Measurements from ENCODE around the gene ERI2.
A peak's percentile ranks its signal among the peaks of the same experiment; 100 is the strongest.

ERI2 gene, protein sequence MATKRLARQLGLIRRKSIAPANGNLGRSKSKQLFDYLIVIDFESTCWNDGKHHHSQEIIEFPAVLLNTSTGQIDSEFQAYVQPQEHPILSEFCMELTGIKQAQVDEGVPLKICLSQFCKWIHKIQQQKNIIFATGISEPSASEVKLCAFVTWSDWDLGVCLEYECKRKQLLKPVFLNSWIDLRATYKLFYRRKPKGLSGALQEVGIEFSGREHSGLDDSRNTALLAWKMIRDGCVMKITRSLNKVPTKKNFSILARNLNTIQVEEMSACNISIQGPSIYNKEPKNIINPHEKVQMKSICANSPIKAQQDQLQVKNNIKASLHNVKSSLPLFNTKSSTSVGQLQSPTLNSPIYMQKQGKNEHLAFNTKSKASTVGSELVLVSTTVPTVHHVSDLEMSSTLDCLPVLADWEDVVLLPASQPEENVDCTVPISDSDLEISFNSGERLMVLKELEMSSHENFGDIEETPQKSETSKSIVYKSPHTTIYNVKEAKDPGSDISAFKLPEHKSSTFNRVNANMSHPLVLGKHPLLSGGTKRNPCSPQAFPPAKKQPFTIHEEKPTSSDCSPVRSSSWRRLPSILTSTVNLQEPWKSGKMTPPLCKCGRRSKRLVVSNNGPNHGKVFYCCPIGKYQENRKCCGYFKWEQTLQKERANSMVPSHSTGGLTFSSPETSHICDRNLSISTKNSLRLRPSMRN

DNA sequence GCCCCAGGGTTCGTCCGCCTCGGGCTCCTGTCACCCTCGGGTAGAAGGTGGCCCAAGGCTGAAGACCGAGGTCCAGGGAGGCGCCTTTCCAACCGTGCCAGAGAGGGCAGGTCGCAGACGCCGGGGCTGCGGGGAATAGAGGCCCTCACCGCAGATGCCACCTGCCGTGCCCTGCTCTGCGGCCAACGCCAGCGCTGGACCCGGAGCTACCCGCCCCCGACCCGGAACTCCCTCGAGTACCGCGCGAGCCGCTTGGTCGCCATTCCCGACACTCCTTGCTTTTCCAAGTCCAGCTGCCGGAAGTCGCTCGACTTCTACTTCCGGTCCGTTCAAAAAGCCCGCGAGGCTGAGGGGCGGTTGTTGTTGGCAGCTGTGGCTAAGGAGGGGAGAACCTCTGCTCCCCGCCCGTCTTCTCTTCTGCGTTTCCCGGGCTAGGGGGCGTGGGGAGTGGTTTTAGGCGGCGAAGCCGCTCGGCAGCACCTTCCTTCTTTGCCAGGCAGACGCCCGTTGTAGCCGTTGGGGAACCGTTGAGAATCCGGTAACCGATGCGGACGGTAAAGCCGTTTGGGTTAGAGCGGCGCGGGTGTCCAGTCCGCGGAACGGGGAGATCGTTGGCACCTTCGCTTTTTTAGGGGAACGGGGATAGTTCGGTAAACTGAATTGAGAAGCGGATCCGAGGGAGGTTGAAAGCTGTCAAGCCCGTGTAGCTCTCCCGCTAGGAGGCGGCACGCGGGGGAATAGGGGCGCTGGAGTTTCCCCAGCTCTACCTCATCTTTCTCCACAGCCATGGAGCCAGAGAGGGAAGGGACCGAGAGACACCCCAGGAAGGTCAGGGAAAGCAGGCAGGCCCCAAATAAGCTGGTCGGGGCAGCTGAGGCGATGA lies at the start of gene ERI2, which contains the start of gene REXO5:
TSS of gene ERI2 (minus strand) at position 305 of the 883 bp plus-strand sequence. CDS start at position 263, 42 bp downstream.
TSS of gene REXO5 (plus strand) at position 360 of the 883 bp plus-strand sequence. CDS start at position 787, 427 bp downstream.
- peak within 1 kb of the TSS; percentile 96 for H3K4me3 Mint-ChIP-seq
- no peaks in the 10 kb centered on the region for H3K9me3 Mint-ChIP-seq (ENCODE audit: low read depth)
- H3K27ac Mint-ChIP-seq: peak within 1 kb of the TSS; percentile 90
- H3K36me3 Mint-ChIP-seq: no peaks in the 10 kb centered on the region
- H3K4me1 Mint-ChIP-seq (ENCODE audit: low read depth): peaks cover 15% of the 10 kb centered on the region
- no peaks in the 10 kb centered on the region for H3K27me3 Mint-ChIP-seq

DNA sequence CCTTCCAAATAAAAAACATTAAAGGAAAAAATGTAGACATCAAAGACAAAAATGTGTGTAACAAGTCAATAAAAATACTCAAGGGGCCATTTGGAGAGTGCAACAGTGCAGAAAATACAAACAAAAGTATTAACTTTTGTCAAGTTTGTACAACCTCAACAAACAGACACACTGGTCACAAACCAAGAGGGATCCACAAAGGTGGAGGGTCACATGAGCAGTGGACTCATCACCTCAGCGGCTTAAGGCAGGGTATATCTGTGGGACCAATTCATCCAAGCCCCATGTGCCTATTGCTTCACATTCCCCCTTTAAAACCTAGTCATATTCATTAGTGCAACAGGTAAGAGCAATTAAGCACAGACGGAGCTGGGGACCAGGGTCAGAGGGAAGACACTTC lies 48.7 kb upstream of the ERI2 start:
- Mint-ChIP-seq H3K4me1 (ENCODE audit: low read depth) (peaks cover 2% of the 10 kb centered on the region), H3K4me3 (no peak overlapping the region), H3K36me3 (peaks cover 5% of the 10 kb centered on the region), H3K27me3 (no peaks in the 10 kb centered on the region), H3K9me3 (ENCODE audit: low read depth) (no peaks in the 10 kb centered on the region), H3K27ac (no peak overlapping the region)

DNA sequence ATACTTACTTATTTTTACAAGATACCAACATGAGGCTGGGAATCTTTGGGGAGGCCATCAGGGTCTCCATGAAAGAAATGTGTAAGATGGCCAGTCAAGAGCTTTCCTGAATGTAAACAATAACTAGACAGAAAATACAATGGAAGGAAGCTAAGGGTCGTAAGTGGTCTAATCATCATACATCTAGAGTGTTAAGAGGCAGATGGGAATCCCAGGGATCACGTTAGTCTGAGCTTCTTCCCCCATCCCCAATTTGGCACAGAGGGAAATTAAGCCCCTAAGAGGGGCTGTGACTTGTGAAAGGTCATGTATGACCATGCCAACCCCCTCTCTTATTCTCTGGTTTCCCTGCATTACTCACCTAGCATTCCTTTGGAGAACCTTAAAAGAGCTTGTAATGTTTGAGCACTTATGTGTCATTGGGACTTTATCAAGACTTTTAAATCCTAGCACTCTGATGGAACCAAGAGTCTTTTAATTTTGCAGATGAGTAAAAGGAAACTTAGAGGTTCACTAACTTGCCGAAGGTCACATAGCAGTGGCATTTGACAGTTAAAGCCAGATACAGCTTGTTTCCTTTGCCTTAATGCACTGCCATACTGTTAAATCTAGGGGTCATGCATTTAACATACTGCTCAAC lies 47.8 kb upstream of the ERI2 start:
- Mint-ChIP-seq H3K4me1 (ENCODE audit: low read depth) (peaks cover 2% of the 10 kb centered on the region), H3K4me3 (no peak overlapping the region), H3K27ac (no peak overlapping the region), H3K36me3 (no peaks in the 10 kb centered on the region), H3K9me3 (ENCODE audit: low read depth) (no peaks in the 10 kb centered on the region), H3K27me3 (no peaks in the 10 kb centered on the region)

DNA sequence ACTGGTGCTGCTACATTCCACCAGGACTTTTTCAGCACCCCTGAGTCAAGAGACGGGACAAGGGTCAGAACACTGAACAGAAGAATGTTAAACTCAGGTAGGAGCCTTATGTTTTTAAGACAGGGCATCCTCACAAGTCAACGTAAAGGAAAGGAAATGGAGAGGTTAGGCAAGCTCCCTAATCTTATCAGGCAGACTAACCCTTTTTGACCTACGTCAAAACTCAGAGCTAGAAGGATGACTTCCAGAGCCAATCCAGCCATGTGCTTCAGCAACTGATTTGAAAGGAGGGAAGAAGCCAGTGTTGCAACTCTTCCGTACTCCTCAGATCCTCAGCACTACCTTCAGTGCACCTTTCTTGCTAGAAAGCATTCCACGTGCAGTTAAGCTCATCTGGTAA lies 46.9 kb upstream of the ERI2 start:
- Mint-ChIP-seq H3K4me1 (ENCODE audit: low read depth) (peaks cover 2% of the 10 kb centered on the region), H3K27me3 (no peaks in the 10 kb centered on the region), H3K36me3 (no peaks in the 10 kb centered on the region), H3K9me3 (ENCODE audit: low read depth) (no peaks in the 10 kb centered on the region), H3K4me3 (no peak overlapping the region), H3K27ac (no peak overlapping the region)

DNA sequence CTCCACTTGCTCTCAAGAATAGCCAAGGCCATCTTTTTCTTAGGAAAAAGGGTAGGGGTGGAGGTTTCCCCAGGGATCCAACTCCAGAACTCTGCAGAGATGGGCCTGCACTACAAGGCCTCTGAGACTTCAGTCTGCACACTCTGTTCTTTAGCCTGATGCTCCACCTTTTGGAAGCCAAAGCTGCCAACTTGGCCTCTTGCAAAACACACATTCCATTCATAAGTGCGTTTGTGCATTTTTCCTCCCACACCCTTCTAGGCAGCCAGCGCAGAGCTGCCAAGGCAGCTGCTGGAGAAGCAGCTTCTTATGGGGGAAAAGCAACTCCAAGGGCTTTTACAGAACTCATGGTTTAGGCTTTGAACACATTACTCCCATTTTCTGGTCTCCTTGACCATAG lies 45.3 kb upstream of the ERI2 start:
- Mint-ChIP-seq H3K9me3 (ENCODE audit: low read depth) (no peaks in the 10 kb centered on the region), H3K27ac (no peak overlapping the region), H3K4me1 (ENCODE audit: low read depth) (peaks cover 2% of the 10 kb centered on the region), H3K36me3 (no peaks in the 10 kb centered on the region), H3K4me3 (no peak overlapping the region), H3K27me3 (no peaks in the 10 kb centered on the region)

DNA sequence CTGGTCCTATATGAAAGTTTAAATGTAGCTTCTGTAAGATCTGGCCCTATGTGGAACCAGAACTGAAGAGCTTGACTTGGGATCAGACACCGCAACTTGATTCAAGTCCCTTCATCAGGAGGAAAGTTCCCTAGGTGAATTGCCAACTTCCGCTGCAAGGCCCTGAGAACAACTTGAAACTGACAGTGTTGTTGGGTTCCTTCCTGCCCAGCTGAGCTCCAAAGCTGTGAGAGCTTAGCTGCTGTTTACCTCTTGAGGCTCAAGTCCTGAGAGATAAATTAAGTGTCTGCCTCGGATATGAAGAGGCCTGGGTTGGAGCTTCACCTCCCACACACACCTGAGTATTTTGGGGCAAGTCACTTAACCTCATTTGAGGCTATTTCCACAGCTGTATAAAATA lies 44.7 kb upstream of the ERI2 start:
- Mint-ChIP-seq H3K4me3 (no peak overlapping the region), H3K4me1 (ENCODE audit: low read depth) (peaks cover 2% of the 10 kb centered on the region), H3K27me3 (no peaks in the 10 kb centered on the region), H3K9me3 (ENCODE audit: low read depth) (no peaks in the 10 kb centered on the region), H3K27ac (no peak overlapping the region), H3K36me3 (no peaks in the 10 kb centered on the region)

DNA sequence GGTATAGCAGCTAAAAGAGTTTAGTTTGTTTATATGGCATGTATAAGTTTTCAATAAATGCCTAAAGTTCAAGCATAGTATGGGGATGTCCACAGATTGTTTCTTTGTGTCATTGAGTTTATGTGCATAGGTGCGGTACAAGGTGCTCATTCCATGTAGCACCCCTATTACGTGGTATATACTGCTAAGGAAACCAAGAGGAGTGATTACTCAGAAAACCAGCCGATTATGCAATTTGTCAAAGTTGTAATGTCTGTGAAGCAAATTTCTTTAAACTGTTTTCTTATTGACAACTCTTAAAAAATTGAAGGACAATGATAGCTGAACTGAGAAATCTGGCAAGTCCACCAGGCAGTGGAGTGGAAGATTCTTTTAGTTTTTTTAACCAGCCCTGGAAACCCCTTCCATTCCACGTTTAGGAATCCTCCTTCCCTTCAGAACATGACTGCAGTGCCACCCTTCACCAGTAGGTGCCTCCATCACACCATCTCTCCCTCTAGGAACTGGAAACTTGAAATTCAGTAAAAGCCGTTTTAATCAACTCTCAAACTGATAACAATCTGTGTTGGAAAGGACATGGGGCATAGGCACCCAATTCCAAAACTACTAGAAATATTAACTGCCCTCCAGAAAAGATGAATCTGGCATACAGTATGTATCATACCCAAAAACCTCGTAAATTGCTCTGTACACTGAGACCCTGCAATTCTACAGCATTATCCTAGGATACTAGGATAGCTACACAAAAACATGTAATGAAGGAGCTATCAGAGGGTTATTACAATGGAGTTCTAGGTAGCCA lies 43.5 kb upstream of the ERI2 start:
- Mint-ChIP-seq H3K36me3 (no peaks in the 10 kb centered on the region), H3K9me3 (ENCODE audit: low read depth) (no peaks in the 10 kb centered on the region), H3K4me3 (no peak overlapping the region), H3K27me3 (no peaks in the 10 kb centered on the region), H3K4me1 (ENCODE audit: low read depth) (peaks cover 10% of the 10 kb centered on the region), H3K27ac (no peak overlapping the region)

DNA sequence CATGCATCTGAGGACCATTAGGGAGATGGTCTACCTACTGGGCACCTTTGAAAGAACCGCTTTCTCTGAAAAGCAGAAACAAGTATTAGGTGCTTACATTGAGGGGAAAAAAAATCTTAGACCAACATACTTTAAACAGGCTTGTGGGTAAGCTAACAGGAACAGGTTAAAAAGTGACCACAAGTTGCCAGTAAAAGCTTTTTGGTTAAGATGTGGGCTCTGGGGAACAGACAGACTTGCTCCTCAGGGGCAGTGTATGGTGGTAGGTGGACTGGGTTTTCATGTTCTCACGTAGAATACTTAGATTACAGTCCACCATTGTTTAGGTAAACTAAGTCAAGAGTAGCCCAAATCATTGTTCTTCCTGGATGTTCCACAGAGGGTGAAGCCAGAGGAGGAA lies 41.3 kb upstream of the ERI2 start:
- H3K4me1 Mint-ChIP-seq (ENCODE audit: low read depth): peaks cover 27% of the 10 kb centered on the region
- H3K27ac Mint-ChIP-seq: no peak overlapping the region
- H3K4me3 Mint-ChIP-seq: no peak overlapping the region
- no peaks in the 10 kb centered on the region for H3K36me3 Mint-ChIP-seq
- no peaks in the 10 kb centered on the region for H3K9me3 Mint-ChIP-seq (ENCODE audit: low read depth)
- H3K27me3 Mint-ChIP-seq: no peaks in the 10 kb centered on the region

DNA sequence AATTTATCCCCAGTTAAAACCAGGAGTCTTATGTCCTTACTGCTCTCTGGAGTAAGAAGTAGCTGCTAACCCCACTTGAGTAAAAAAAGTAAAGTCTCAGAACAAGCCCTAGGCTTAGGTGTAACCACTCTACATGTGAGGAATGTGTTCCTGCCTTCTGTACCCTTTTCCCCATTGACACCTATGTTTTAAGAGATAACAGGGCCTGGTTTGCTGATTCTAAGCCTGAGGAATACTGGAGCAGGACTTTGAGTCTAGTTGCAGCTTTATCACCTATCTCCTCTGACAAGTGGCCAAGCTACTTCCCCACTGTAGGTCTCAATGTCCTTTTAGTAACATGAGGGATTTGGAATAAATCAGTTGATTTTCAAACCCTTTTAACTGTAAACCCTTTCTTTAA lies 40.3 kb upstream of the ERI2 start:
- Mint-ChIP-seq H3K36me3 (no peaks in the 10 kb centered on the region), H3K4me3 (no peak overlapping the region), H3K9me3 (ENCODE audit: low read depth) (no peaks in the 10 kb centered on the region), H3K4me1 (ENCODE audit: low read depth) (peaks cover 27% of the 10 kb centered on the region), H3K27ac (no peak overlapping the region), H3K27me3 (no peaks in the 10 kb centered on the region)

DNA sequence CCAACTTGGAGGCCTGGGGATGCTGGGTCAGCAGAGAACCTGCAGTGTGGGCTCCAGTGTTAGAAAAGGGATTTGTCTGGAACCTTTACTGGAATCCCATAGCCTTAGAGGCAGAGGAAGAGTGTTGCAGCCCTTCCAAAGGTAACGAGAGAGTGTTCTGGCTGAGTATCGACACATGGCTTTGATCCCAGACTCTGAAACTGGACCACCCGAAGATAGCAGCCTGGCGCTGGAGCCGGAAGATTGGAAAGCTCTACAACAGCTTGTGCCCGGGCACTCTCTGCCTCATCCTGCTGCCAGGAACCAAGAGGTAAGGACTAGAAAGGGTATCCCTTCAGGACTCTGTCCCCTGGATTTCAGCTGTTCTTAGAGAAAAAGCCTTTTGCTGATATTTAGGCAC lies 39.8 kb upstream of the ERI2 start:
- H3K4me1 Mint-ChIP-seq (ENCODE audit: low read depth): peaks cover 27% of the 10 kb centered on the region
- H3K27me3 Mint-ChIP-seq: no peaks in the 10 kb centered on the region
- no peaks in the 10 kb centered on the region for H3K9me3 Mint-ChIP-seq (ENCODE audit: low read depth)

DNA sequence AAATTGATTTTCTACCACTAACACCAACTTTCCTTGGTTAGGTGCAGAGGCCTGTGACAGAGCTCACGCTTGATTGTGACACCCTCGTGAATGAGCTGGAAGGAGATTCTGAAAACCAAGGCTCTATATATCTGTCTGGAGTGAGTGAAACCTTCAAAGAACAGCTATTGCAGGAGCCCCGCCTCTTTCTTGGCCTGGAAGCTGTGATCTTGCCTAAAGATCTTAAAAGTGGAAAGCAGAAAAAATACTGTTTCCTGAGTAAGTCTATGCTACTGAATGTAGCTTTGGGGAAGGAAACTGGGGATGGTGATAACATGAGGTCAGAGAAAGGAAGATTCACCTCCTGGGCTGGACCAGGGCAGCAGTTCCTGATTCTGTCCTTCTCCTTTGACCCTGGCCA lies 38.3 kb upstream of the ERI2 start:
- Mint-ChIP-seq H3K4me3 (peak overlapping the region; percentile 23), H3K27me3 (no peaks in the 10 kb centered on the region), H3K9me3 (ENCODE audit: low read depth) (no peaks in the 10 kb centered on the region), H3K36me3 (no peaks in the 10 kb centered on the region), H3K4me1 (ENCODE audit: low read depth) (peaks cover 25% of the 10 kb centered on the region), H3K27ac (peak overlapping the region; percentile 75)

More for the DNA sequence above, 39.8 kb upstream of the ERI2 start:
- no peak overlapping the region for H3K4me3 Mint-ChIP-seq
- H3K36me3 Mint-ChIP-seq: no peaks in the 10 kb centered on the region
- no peak overlapping the region for H3K27ac Mint-ChIP-seq

DNA sequence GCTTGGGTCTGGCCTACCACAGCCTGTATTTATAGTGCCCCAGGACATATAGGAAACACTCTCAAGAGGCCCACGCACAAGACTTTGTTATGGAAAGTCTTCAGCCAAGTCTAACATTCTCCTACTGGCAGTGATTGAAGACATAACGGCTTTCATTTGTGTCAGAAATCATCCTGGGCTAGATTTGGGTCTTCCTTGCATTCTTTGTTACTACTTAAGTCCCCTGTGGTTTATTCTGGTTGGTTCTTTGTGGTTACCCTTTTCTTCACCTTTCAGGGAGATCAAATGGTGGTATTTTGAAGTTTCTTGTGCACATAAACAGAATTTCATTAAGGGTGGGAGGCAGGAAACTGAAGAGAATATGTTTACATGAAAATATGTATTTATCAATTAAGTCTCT lies 37.8 kb upstream of the ERI2 start:
- H3K9me3 Mint-ChIP-seq (ENCODE audit: low read depth): no peaks in the 10 kb centered on the region
- H3K4me3 Mint-ChIP-seq: peak overlapping the region; percentile 23
- no peaks in the 10 kb centered on the region for H3K36me3 Mint-ChIP-seq
- peak overlapping the region; percentile 75 for H3K27ac Mint-ChIP-seq
- no peaks in the 10 kb centered on the region for H3K27me3 Mint-ChIP-seq
- H3K4me1 Mint-ChIP-seq (ENCODE audit: low read depth): peaks cover 25% of the 10 kb centered on the region

DNA sequence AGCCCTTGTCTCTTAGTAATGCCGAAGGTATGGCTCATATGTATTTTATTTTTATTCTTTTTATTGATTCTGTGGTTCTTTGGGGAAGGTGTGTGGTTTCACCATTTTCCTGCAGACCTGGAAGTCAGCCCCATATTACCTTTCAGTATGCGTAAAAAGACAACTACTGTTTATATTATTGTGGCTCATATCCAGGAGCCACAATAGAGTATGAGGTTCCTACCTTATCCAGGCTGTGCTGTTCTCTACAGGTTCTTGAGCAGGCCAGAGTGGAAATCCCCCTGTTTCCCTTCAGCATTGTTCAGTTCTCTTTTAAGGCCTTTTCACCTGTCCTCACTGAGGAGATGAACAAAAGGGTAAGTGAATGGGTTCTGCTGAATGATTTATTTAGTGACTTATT lies 33.2 kb upstream of the ERI2 start:
- Mint-ChIP-seq H3K27me3 (no peaks in the 10 kb centered on the region), H3K9me3 (ENCODE audit: low read depth) (peaks cover 22% of the 10 kb centered on the region), H3K27ac (no peak overlapping the region), H3K36me3 (peaks cover 15% of the 10 kb centered on the region), H3K4me3 (no peak overlapping the region), H3K4me1 (ENCODE audit: low read depth) (peaks cover 14% of the 10 kb centered on the region)

DNA sequence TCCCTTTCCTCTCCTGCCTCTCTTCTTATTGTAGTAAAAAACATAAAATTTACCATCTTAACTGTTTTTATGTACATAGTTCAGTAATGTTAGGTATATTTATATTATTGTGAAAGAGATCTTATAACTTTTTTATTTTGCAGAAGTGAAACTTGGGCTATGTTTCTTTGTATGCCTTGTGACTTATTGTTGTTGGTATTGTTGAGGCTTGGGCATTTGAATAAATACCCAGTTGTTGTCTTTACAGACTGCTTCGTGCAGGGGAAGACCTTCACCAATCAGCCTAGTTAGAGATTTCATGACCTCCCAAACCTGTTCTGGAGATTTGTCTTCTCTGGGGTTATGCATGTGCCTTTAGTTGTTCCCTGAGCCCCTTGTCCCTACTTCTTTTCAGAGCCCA lies 32.0 kb upstream of the ERI2 start:
- Mint-ChIP-seq H3K27ac (no peak overlapping the region), H3K36me3 (peaks cover 18% of the 10 kb centered on the region), H3K4me3 (no peak overlapping the region), H3K9me3 (ENCODE audit: low read depth) (peaks cover 23% of the 10 kb centered on the region), H3K27me3 (no peaks in the 10 kb centered on the region), H3K4me1 (ENCODE audit: low read depth) (peaks cover 1% of the 10 kb centered on the region)
